Non-pigmented ciliary epithelial cell (primary cell): Measurements from ENCODE around the gene SLC5A12.

Experiments
- DNase-seq: peaks from one replicate; pipeline ENCODE4 v3.0.0-alpha.2; 2010; ENCODE audit warnings: low read depth

The SLC5A12 gene, protein sequence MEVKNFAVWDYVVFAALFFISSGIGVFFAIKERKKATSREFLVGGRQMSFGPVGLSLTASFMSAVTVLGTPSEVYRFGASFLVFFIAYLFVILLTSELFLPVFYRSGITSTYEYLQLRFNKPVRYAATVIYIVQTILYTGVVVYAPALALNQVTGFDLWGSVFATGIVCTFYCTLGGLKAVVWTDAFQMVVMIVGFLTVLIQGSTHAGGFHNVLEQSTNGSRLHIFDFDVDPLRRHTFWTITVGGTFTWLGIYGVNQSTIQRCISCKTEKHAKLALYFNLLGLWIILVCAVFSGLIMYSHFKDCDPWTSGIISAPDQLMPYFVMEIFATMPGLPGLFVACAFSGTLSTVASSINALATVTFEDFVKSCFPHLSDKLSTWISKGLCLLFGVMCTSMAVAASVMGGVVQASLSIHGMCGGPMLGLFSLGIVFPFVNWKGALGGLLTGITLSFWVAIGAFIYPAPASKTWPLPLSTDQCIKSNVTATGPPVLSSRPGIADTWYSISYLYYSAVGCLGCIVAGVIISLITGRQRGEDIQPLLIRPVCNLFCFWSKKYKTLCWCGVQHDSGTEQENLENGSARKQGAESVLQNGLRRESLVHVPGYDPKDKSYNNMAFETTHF

DNA sequence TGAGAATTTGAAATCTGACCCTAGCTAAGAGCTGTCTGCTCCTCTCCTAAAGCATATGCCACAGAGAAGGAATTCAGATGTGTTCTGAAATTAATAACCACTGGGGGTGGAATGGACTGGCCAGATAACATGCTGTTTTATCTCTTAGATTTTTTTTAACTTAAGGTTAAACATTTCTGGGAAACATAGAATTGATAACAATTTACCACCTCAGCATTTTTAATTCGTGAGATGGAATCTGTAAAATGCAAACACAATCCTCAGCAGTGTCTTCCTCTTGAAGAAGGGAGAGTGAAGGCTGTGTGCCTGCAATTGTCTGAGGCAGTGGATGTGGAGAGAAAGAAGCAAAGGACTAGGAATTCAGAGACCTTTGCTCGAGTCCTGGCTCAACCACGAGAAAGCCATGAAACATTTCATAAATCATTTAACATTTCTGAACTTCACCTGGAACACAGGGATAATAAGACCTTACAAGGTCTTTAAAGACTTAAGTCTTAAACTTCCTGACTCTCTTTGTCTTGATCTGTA is at the start of gene SLC5A12:
Gene SLC5A12, minus strand, starts transcription at position 113 of the 528 bp plus-strand sequence. CDS start 346 bp downstream, outside the sequence.
- DNase-seq: no peak

DNA sequence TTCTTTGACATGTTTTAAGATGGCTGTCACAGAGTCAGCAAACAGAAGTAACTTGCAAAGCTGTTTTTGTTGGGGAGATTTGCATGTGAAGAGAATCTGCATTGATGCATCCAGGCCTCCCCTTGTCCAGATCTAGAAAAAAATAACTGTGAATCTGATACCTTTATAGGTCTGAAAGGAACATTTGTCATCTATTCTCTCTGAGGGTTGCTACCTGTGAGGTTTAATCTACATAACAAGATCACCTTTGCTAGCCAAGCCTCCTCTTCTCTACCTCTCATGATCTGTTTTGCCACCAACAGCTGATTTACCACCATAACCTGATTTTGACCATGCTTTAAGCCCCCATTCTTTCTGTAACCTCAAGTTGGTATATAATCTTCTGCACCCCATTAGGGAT is 47.2 kb upstream of the SLC5A12 start:
- DNase-seq: no peak

DNA sequence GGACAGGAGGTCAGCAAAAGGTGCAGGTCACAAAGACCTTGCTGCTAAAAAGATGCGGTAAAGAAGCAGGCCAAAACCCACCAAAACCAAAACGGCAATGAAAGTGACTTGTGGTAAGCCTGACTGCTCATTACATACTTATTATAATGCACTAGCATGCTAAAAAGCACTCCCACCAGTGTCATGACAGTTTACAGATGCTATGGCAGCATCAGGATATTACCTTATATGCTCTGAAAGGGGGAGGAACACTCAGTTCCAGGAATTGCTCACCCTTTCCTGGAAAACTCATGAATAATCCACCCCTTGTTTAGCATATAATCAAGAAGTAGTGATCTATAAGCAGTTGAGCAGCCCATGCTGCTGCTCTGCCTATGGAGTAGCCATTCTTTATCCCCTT is 45.2 kb upstream of the SLC5A12 start:
- DNase-seq: no peak

DNA sequence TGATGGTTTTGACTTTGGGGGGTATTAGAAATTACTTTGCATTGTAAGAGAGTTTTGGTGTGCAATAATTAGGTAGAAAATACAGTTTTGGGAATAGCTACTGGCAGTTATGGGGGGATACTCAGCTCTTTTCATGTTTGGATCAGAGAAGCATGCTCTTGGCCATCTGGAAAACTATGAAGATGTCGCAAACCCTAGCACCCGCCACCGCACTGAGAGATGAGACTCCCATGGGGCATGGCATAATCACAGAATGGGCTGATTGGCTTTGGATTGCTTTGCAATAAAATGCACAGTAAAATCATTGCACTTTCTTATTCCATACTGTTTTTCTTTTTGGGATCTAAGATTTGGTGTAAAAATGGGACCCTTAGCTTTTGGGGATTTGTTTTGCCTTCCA is 43.5 kb upstream of the SLC5A12 start:
- DNase-seq: no peak

DNA sequence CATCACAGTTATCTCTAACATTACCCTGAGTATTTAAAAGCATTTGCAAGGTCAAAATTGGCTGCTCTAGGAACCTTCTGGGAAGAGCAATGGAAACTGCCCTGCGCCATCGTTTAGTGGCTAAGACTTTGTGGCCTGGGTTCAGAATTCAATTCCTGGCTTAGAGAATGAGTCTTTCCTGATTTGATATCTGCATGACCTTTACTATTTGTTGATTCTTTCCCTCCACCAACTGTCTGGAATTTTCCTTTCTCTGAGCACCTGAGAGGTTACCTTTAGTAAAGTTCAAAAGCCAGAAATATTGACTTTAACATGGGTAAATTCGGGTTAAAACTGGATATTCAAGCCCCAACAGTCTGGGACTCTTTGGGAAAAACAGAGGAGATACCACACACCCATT is 43.0 kb upstream of the SLC5A12 start:
- no peak for DNase-seq

DNA sequence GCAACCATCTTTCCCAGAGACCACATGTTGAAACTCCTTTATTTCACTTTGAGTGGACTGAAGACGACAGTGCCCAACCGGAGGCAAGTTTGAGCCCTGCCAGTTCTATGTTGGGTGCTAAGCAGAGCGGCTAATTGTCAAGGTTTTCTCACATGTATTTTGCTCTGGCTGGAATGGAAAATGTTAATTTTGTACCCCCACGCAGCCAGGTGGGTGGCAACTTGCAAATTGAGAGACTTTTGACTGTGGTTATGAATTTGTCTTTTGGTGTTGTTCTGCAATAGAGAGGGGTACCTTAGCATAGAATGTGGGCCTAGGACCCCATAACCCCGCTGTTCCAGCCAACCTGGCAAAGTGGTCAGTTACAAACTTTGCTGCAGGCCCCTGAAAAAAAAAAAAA is 42.5 kb upstream of the SLC5A12 start:
- no peak for DNase-seq

DNA sequence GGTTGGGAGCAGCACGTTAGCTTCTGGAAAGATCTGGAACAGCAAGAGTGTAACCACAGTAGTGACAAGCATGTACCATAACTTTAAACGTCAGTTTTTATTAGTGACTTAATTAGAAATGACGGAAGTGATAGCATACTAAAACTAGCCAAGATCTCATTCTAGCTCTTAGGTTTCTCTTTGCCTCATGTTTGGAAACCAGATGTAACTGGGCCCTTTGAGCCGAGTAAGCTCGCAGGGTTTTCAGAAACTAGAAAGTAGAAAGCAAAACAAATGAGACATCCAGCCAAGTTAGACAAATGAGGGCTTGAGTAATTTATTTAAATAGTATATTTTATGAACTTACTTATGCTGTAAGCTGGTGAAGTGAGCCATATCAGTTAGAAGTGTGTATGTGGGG is 40.2 kb upstream of the SLC5A12 start:
- no peak for DNase-seq

DNA sequence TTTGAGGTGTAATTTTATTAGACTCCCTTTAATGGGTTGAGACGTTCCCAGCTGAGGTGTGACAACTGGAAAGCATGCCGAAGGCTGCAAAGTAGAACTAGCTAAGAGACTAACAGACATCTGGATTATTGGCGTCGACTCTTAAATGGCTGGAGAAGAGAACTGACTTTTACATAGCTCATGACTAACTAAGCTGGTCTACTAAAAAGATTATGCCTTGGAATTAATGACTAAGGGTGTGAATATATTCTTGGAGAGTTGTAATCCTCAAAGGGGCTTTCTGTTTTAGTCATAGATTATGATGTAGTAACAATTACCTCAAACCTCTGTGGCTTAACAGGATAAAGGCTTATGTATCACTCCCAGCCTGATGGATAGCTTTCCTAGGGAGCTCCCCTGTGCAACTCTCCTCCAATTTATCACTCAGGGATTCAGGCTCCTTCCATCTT is 39.5 kb upstream of the SLC5A12 start:
- no peak for DNase-seq

DNA sequence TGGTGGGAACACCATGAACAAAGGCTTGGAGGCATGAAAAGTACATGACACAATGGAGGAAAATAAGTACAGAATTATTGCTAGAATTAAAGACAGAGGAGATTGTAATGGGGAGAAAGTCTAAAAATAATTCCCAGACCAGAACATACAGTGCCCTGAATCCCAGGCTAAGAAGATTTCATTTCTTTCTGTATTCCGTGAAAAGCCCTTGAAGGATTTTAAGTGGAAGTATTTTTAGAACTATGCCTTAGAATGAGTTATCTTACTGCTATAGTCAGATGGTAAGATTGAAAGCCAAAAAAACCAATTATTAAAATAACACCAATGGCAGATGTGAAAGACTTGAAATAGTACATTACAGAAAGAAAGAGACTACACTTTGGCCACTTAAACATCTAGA is 36.1 kb upstream of the SLC5A12 start:
- DNase-seq: no peak

DNA sequence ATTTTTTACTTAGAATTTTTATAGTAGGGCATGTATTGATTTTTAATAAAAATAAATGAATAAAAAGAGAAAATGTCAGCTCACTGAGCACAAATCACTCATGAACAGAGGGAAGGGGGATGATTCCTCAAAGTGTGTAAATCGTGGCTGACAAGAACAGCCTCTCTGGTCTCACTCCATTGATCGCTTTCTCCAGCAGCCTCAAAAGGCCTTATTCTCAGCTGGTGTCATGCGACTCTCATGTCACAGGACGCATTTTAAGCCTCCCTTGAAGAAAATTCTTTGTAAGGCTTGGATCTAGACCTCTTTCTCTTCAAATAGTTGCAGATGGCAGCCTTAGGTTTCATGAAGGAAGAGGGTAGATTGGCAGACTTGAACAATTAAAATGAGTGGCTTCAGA is 33.9 kb upstream of the SLC5A12 start:
- DNase-seq: no peak

DNA sequence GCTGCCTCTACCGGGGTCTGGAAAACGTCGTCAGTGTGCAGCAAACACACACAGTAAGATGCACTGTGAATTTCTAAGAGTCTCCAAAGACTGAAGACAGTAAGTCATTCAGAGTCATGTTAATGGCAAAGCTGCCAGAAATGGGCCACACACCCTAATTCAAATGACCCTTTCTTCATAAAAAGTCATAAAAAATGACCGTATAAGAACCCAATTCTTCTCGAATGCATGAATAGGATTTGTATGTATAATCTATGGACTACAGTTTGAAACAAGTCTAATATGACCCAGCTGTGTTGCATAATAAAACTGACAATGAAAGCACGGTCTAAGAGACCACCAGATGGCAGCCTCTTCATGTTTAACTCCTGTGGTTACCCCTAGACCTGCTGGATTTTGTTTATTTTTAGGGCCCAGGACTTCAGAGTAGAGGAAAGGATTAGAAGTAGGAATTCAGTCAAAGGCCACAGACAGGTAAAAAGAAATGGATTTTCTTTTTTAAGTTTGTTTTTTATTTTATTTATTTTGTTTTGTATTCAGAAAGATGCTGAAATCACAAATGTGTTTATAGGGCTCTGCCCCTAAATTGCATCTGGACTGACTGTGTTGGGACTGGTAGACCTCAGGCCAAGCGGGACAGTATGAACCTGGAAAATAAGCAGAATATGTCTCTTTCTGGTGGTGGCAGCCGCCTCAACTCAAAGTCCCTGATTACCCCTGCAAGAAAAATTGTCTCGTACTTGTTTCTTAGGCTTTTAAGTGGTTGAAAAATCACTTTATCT is 32.1 kb upstream of the SLC5A12 start:
- peak; percentile 63 for DNase-seq

DNA sequence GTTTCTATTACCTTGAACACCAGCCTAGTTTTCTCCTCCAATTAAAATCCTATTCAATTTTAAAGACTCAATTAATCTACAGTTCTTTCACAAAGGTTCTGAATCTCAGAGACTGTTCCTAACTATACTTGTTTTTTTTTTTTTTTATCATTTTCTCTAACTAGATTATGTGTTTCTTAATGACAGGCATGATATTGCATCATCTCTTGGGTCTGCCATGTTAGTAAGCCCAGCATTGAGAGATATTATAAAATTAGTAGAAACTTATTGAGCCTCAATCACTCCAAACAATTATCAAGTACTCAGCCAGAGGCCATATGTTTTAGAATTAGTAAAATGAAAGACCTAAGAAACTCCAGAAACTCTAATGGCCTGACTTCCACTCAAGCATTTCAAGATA is 28.1 kb upstream of the SLC5A12 start:
- DNase-seq: no peak

DNA sequence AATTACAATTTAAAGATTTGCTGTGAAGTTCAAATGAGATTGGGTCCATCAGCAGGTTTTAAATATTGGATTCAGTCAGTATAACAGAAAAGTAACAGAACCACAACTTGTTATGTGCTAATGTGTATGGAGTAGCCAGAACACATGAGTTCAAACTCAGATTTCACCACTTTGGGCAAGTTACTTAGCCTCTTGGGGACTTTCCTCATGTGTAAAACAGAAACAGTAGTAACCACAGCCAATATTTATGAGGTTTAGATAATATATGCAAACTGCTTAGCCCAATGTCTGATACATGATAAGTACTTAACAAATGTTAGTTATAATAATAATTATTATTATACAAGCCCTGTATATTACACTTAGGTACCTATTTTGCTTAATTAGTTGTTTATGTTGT is 21.8 kb upstream of the SLC5A12 start:
- DNase-seq: no peak

DNA sequence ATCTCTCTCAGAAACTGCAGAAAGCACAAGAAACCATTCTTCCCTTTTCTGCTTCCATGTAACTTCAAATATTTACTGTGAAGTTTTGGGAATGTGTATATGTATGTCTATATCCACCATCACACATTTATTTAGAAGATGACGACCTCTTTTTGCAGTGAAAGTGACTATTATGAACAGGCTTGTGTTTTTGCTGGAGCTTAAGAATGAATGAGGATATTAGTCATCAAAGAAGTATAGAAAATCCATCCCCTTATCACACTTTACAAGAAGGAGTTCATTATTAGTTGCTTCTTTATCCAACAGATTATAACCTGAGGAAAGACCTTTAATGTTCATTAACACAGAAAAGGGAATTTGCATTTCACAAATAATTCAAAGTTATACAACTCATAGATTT is 21.1 kb upstream of the SLC5A12 start:
- no peak for DNase-seq

DNA sequence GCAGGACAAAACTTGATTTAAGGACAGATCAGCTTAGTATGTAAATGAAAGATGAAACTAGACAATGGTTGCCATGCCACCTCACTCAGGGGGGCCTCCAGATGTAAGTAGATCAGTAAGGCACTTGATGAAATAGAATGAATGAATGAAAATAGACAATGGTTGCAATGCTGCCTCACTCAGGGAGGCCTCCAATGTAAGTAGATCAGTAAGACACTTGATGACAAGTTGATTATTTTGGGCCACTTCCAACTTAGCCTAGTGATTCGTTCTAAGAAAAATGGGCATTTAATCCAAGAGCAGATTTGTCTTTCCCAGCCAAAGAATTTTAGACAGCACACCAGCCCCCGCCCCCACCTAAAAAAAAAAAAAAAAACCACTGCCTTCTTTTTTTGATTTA is 19.2 kb upstream of the SLC5A12 start:
- DNase-seq: peak; percentile 63

DNA sequence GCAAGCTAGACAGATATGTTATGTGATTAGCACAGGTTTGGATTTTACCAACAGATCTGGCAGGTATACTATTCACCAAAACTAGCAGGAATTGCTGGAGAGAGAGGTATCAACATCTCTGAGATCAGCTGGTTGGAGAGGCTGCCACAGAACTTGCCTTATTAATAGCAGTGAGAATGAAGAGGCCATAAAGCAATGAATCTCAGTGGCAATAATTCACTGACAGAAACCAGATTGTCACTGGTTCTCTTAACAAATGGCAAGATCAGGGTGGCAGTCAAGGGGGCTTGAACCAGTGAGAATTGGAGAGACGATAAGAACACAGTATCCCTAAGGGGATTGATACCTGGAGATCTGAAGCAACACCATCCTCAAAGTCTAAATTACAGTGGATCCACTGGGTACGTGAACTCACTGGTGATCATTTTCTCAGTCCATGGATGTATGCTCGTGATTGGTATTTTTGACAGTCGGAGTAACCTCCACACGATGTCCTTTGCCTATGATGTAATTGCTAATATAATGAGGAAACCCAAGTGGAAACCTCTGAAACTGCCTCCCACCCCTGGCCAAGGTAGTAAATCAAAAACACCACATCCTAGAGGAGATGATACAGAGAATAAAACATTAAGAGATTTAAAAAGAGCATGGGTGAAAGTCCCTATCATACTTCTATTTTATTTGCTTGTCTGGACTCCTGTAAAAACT is 17.7 kb upstream of the SLC5A12 start:
- DNase-seq: no peak

DNA sequence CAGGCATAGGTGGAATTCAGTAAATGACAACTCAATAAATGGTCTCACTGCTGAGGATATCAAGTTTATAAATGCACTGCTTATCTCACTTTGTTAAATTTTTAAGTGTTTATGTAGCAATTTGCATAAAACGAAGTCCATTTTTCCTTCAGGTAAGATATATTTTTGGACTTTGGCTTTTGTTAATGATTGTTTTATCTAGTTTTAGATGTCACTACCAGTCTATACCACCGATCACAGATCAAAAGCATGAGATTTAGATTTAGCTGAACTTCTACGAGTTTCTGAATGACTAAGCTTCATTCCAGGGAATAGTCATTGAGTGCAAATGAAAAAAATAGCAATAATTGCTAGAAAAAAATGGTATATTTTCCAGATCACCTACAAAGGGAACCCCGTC is 12.8 kb upstream of the SLC5A12 start:
- DNase-seq: no peak

DNA sequence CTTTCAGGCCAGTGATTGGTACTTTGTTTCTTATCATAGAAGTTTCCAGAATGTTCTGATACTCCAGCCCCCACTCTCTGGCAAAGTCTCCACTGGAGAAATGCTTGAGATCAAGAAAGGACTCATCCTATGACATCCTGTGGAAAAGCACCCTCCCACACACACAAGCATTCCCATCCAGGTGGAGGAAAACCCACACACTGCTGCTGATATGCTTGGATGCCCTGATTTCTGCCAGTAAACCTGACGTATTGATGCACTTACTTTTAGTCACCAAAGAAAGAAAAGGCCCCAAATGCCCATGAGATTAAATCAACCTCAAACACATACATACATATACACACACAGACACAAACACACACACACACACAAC is 9.2 kb upstream of the SLC5A12 start:
- no peak for DNase-seq

DNA sequence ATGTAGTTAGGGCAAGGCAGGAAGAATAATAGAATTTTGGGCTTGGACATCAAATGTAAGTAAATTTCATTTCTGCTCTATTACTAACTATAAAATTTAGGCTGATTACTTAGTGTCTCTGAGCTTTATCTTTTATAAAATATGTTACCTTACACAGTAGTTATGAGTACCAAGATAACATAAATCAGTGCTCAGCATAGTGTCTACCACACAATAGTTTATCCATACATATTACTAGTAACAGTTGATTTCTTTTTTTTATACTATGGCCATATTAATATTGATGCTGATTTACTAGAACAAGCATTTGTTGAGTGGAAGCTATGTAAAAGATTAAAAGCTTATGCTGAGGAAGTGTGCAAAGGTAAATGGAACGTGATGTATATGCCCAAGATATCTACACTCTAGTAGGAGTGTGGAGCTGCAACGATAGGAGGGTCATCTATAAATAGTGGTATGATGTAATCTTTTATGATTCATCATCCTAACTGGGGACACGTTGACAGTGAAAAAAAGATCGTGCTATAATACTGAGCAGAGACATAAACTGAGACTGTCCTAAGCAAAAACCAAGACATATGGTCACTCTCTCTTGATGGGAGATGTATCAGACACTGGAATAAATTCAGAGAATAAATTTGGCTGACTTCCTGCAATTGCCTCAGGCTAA is 8.7 kb upstream of the SLC5A12 start:
- DNase-seq: no peak

DNA sequence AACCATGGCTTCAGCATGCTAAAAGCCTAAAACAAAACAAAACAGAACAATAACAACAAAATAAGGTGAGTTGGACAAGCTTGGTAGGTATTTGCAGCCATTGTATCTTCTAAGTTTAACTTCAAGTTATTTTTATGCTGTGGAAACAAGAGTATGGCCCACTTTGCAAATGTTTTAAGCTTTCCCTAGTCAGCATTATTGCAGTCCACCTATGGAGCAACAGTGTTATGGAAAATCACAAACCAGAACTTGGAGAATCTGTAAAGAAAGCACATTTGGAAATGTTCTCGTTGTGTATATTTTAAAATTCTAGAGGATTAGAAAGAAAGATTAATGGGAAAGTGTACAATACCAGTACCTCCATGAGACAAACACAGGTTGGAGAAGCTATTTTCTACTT is 7.4 kb upstream of the SLC5A12 start:
- DNase-seq: no peak

DNA sequence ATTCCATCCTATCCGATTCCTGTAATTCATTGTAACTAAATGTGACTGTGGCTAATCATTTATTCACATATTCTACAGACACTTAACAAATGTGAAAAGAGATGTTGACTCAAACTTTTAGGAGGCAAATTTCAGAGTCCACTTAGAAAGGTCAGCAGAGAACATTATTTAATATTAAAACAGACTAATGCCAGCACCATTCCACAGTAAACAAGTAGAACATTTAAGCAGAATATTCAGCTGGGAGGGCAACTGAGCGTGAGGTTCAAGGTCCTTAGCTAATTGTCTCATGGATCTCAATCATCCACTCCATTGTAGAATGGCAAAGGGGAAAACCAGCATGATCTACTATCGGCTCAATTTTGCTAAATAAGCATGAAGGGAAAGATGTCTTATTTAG is 5.1 kb upstream of the SLC5A12 start:
- DNase-seq: no peak

DNA sequence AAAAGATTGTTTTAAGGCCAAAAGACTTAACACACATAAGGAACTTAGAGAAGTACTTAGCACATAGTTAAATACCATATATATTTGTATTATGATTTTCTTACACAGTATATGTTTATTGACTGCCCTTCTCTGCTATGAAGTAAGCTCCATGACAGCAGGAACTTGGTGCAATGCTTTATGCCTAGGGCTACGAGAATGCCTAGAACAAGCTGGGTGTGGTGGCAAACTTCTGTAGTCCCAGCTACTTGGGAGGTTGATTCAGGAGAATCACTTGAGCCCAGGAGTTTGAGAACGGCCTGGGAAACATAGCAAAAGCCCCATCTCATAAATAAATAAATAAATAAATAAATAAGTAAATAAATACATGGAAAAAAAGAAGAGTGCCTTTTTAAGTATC is 1.9 kb downstream of the SLC5A12 start:
- DNase-seq: no peak
